T47D (cell line): ENCODE results near the gene INO80B.
A peak's percentile ranks its signal among the peaks of the same experiment; 100 is the strongest.

Experiments
- DNase-seq, 2 experiments: peaks; one replicate each; pipeline versions ENCODE4 v3.0.0 to v3.0.0-alpha.2; 2011 to 2012; ENCODE audit warnings: low read depth in 1 of 2, low spot score in 1 of 2
- JUND ChIP-seq: IDR thresholded peaks from 2 replicates; pipeline ENCODE4 v1.6.1; 2012; ENCODE audit warnings: low read depth
- in situ Hi-C: cut with HindIII; loops from 2 replicates; pipeline ENCODE4 v1.10.0; 2016; ENCODE audit warnings: low sequenced_read_pairs, low pct_unique_long_range_greater_than_20kb

The INO80B gene

DNA sequence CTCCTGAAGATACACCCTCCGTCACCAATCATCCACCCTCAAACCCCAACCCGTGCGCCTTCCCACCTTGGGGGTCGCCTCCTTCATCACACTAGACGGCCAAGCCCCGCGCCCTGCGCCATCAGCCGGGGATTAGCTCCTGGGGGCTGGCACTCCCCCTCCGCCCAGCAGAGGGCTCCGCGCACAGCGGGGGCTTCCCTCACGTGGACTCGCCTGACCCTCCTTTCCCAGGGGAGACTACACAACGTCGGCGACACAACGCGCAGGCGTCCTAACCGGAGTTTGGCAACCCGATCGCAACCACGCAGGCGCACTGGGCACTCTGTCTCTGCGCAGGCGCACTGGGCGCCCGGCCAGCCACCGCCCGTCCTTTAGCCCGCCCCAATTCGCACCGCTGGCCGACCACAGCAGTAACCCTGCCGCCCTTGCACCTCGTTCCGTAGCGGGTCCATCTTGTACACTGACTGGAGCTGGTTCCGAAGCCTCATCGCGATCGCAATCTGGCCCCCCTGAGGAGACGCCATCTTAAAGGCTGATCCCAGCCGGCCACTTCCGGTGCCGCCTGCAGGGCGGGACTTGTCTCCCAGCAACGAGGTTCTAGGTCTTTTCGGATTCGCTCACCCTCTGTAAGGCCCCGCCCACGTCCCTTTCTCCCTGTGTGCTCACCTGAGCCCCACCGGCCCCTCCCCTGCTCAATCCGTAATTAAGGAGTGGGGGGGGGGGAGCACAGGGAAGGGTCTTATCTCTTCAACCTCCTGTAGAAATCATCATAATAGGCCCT lies 52.4 kb downstream of the INO80B start, which contains the start of gene PCGF1:
Gene PCGF1 (minus strand): TSS at position 551 of the 781 bp plus-strand sequence. CDS start 27 bp downstream, at position 524.
- in situ Hi-C loops, result no loop called here
- no peak for TF ChIP-seq JUND
- DNase-seq, result peak; percentile 92 to 97
